Measurements from ENCODE around the gene NLRC5.

Gene NLRC5

DNA sequence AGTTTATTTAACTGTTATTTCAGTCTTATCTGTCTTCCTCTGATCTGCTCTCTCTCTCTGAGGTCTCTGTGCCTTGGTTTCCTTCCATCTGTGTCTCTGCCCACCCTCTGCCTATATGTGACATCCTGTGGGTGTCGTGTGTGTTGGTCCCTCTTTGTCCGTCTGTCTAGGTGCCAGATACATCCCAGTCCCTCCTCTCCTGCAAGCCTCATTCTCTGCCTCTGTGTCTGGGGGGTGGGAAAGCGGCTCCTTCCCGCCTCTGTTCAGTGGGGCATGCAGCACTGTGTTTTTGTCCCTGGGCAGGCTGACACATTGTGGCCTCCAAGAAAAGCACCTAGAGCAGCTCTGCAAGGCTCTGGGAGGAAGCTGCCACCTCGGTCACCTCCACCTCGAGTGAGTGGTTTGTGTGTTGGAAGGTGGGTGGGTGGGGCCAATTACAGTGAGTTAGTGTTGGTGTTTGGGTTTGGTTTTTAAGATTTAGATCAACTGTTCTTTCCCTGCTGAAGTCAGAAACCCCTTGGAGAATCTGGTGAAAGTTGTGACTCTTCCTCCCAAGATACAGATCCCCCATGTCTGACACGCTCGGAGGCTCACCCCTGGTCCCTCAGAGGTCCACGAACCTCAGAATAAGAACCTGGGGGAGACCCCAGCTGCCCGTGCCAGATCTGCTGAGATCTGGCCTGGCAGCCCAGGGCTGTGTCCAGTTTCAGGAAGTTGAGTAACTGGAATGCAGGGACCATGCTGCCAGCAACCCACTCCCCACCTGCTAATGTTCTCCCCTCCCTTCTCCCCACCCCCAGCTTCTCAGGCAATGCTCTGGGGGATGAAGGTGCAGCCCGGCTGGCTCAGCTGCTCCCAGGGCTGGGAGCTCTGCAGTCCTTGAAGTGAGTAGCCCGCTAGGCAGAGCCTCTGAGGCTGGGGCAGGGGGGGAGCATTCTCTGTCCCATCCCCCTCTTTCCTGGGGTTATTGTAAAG, 52.1 kb downstream of the NLRC5 start:
- TF ChIP-seq, protein P1, sequence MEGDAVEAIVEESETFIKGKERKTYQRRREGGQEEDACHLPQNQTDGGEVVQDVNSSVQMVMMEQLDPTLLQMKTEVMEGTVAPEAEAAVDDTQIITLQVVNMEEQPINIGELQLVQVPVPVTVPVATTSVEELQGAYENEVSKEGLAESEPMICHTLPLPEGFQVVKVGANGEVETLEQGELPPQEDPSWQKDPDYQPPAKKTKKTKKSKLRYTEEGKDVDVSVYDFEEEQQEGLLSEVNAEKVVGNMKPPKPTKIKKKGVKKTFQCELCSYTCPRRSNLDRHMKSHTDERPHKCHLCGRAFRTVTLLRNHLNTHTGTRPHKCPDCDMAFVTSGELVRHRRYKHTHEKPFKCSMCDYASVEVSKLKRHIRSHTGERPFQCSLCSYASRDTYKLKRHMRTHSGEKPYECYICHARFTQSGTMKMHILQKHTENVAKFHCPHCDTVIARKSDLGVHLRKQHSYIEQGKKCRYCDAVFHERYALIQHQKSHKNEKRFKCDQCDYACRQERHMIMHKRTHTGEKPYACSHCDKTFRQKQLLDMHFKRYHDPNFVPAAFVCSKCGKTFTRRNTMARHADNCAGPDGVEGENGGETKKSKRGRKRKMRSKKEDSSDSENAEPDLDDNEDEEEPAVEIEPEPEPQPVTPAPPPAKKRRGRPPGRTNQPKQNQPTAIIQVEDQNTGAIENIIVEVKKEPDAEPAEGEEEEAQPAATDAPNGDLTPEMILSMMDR (conservative IDR thresholded peaks at IDR 0.05; ENCODE audit: low read depth, low read length): no peak
- H3K4me3 ChIP-seq (ENCODE audit: low read length): no peak overlapping the region
- DNase-seq (ENCODE audit: low read depth): no peak

DNA sequence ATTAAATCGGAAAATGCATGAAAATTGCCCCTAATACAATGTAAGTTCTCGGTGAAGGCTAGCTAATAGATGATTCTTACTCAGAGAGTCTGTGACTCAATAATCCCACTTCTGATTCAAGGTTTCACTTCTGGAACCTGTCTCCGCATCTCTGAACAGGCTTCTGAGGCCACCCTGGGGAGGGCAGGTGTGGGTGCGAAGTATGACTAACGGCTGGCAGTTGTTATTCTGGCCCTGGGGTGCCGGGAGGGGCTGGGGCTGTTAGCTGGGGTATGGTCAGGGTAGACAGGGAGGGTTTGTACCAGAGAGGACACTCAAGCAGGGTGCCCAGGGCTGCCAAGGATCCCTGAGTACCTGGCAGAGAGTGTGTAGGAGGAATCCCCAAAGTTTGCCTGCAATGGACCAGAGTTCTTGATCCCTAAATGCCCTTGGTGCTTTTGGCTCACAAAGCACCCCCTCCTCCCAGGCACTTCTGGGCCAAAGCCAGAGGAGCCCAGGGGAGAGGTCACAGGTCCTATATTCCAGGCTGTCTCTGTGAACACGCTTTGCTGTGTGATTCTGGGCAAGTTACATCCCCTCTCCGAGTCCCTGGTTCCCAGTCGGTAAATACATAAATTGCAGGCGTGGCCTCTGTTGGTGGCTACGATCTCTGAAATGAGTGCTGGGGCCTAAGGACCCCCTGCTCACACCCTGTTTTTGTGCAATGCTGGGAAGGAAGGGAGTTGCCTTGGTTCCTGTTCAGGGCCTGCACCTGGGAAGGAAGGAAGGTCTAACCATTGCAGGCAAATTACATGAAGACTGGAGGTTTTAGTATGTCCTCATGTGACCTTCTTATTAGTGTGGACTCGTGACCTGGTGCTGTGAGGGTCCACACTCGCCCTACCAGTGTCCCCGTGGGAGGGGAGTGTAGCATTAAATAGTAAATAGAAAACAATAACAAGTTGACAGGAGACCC, 53.1 kb downstream of the NLRC5 start:
- DNase-seq (ENCODE audit: low read depth): peak; percentile 13
- no peak overlapping the region for H3K4me3 ChIP-seq (ENCODE audit: low read length)
- TF ChIP-seq, protein P1 (conservative IDR thresholded peaks at IDR 0.05; ENCODE audit: low read depth, low read length): no peak

DNA sequence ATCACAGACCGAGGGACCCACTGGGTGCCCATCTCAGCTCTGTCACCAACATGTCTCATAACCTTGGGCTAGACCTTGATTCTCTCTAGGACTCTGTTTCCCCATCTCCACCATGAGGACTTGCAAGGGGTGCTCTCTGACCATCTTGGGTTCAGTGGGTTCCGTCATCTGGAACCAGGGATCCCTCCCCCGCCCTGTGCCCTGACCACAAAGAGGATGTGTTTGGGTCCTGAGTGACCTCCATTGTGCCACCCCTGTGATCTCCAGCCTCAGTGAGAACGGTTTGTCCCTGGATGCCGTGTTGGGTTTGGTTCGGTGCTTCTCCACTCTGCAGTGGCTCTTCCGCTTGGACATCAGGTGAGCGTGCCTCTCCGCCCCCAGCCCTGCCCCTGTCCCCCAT, 53.9 kb downstream of the NLRC5 start:
- no peak for DNase-seq (ENCODE audit: low read depth)
- TF ChIP-seq, protein P1 (conservative IDR thresholded peaks at IDR 0.05; ENCODE audit: low read depth, low read length): no peak
- H3K4me3 ChIP-seq (ENCODE audit: low read length): no peak overlapping the region

DNA sequence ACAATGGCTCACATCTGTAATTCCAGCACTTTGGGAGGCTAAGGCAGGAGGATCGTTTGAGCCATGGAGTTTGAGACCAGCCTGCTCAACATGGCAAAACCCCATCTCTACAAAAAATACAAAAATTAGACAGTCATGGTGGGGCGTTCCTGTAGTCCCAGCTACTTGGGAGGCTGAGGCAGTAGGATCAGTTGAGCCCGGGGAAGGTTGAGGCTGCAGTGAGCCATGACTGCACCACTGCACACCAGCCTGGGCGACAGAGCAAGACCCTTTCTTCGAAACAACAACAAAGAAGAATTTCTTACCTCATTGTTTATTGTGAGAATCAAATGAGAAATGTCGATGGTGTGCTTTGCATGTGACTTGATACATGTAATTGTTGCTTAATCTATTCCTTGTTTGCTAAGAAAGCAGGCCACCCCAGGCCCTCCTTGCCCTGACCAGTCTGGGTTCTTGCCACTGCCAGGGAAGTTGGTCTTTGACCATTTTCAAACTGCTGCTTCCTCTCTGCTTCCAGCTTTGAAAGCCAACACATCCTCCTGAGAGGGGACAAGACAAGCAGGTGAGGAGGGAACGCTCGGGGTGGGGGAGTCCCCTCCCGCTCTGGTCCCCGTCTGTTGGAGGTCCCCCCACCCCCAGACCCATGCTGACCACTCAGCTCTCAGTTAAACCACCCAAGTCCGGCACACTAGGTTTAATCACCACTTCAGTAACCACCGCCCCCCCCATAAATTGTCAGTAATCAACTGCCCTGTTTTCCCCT, 55.8 kb downstream of the NLRC5 start:
- no peak overlapping the region for H3K4me3 ChIP-seq (ENCODE audit: low read length)
- DNase-seq (ENCODE audit: low read depth): no peak
- TF ChIP-seq, protein P1 (conservative IDR thresholded peaks at IDR 0.05; ENCODE audit: low read depth, low read length): no peak

DNA sequence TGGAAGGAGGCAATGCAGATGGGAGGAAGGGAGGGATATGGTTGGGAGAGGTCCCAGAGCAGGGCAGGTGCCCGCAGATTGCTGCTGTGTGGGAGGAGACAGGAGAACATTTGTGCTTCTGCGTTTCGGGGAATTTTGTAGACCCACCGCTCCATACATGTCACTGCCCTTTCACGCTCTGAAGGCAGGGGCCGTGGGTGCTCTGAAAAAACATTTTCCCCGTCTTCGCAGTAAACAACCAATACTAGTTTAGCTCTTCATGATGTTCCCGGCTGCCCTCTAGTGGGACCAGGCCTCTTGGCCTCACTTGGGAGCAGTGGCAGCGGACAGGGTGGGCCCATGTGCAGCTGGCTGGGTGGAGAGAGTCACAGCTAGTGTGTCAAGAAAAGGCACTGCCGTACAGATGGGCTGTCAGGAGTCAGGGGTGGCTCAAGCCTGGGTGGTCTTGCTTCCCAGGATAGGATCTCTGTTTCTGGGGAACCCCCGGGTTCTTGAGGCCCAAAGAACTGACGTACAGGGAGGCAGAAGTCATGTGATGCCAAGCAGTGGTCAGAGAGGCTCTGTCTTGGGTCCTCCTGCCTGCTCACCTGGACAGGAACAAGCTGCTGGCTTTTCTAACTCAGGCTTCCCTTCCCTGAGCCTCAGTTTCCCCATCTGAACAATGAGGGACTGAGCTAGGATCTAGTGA, 56.5 kb downstream of the NLRC5 start:
- DNase-seq (ENCODE audit: low read depth): peak; percentile 5
- TF ChIP-seq, protein P1 (conservative IDR thresholded peaks at IDR 0.05; ENCODE audit: low read depth, low read length): peak; percentile 88
- no peak overlapping the region for H3K4me3 ChIP-seq (ENCODE audit: low read length)

DNA sequence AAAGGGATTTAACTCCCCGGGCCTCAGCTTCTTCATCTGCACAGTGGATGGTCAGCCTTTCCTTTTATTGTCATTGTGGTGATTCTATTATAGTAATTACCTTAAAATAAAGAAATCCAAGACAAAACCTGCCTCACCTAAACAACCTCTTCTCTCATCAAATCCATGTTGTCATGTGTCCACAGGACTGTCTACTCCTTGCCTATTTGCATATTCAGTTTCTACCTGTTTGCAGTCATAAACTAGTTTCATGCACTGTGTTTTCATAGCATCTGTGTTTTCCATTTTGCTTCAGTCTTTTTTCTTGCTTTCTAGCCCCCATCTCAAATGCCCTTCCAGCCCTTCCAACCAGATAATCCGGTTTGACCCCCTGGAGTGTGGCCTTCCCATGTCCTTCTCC, 58.7 kb downstream of the NLRC5 start:
- no peak for DNase-seq (ENCODE audit: low read depth)
- no peak overlapping the region for H3K4me3 ChIP-seq (ENCODE audit: low read length)
- TF ChIP-seq, protein P1 (conservative IDR thresholded peaks at IDR 0.05; ENCODE audit: low read depth, low read length): no peak

Data from retinal pigment epithelial cell (primary cell).